ENCODE data around the gene ZDHHC11B. TPM values are rescaled to one million over a fixed set of nuclear protein-coding genes. Genes with fewer than 3 reads are reported as not detected.

ZDHHC11B gene
- total RNA-seq, 1 experiment from 2014 or later = 1.4 TPM

GRCh38 chr5:670396-671270, 113.9 kb downstream of the ZDHHC11B start:
- Histone ChIP-seq H2AK5ac (ENCODE audit: insufficient read length, low read length) (no peak overlapping the region), H3K23me2 (ENCODE audit: insufficient read length, low read depth, low read length, poor library complexity, severe bottlenecking) (no peaks in the 10 kb centered on the region), H4K5ac (ENCODE audit: insufficient read length, low read depth, low read length) (no peak overlapping the region), H3K14ac (ENCODE audit: insufficient read depth, low read length) (no peak overlapping the region), H3K23ac (ENCODE audit: insufficient read length, low read depth, low read length) (no peak overlapping the region), H2BK12ac (ENCODE audit: insufficient read length, low read depth, low read length) (no peak overlapping the region), H2AFZ (ENCODE audit: low read length) (no peak overlapping the region), H3K4ac (ENCODE audit: low read depth, low read length) (no peak overlapping the region), H2BK20ac (ENCODE audit: low read depth, low read length, poor library complexity, severe bottlenecking) (no peak overlapping the region), H3K9ac (ENCODE audit: extremely low read depth, insufficient read length, low read length) (no peak overlapping the region), H3T11ph (ENCODE audit: low read length) (no peak overlapping the region), H2BK120ac (ENCODE audit: low read depth, low read length, poor library complexity, severe bottlenecking) (no peak overlapping the region), H3K79me1 (ENCODE audit: insufficient read depth, low read depth, low read length, poor library complexity, severe bottlenecking) (no peaks in the 10 kb centered on the region), H3K4me2 (ENCODE audit: insufficient read depth, insufficient read length, low read length) (no peak overlapping the region), H3K27me3 (ENCODE audit: insufficient read depth, low read length) (no peaks in the 10 kb centered on the region), H3K4me1 (ENCODE audit: insufficient read depth, low read length) (no peaks in the 10 kb centered on the region), H3K79me2 (ENCODE audit: insufficient read depth, low read length) (no peaks in the 10 kb centered on the region), H3K56ac (ENCODE audit: insufficient read length, low read depth, low read length) (no peak overlapping the region), H3K18ac (ENCODE audit: insufficient read length, low read depth, low read length) (no peak overlapping the region), H3K9me3 (ENCODE audit: control insufficient read depth, low read depth, low read length) (no peaks in the 10 kb centered on the region), H3K27ac (ENCODE audit: insufficient read length, low read depth, low read length) (no peak overlapping the region), H4K20me1 (ENCODE audit: control insufficient read depth, insufficient read depth, insufficient read length) (no peaks in the 10 kb centered on the region), H4K8ac (replicated peaks; ENCODE audit: insufficient read length, low read depth, low read length) (no peak overlapping the region), H2BK5ac (ENCODE audit: insufficient read length, low read length) (no peak overlapping the region), H4K91ac (ENCODE audit: insufficient read length, low read depth, low read length) (no peak overlapping the region), H2BK15ac (ENCODE audit: low read depth, low read length) (no peak overlapping the region)
- no peaks in the 10 kb centered on the region for H3K9me3 Mint-ChIP-seq
- no CpG with 5 or more reads among the region's 33 CpGs for WGBS (ENCODE audit: extremely low coverage, insufficient read length, low lambda C conversion rate)
- H3K27ac Mint-ChIP-seq = no peak overlapping the region
- H3K27me3 Mint-ChIP-seq (ENCODE audit: low read depth) = peaks cover 22% of the 10 kb centered on the region
- DNase-seq = peak; percentile 25
- peaks cover 5 to 9% of the 10 kb centered on the region in 2 experiments for H3K4me1 Mint-ChIP-seq
- TF ChIP-seq, protein P1, sequence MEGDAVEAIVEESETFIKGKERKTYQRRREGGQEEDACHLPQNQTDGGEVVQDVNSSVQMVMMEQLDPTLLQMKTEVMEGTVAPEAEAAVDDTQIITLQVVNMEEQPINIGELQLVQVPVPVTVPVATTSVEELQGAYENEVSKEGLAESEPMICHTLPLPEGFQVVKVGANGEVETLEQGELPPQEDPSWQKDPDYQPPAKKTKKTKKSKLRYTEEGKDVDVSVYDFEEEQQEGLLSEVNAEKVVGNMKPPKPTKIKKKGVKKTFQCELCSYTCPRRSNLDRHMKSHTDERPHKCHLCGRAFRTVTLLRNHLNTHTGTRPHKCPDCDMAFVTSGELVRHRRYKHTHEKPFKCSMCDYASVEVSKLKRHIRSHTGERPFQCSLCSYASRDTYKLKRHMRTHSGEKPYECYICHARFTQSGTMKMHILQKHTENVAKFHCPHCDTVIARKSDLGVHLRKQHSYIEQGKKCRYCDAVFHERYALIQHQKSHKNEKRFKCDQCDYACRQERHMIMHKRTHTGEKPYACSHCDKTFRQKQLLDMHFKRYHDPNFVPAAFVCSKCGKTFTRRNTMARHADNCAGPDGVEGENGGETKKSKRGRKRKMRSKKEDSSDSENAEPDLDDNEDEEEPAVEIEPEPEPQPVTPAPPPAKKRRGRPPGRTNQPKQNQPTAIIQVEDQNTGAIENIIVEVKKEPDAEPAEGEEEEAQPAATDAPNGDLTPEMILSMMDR (conservative IDR thresholded peaks at IDR 0.05) = no peak
- H3K4me3 Mint-ChIP-seq = no peak overlapping the region
- H3K36me3 Mint-ChIP-seq (ENCODE audit: insufficient read depth in 1 of 3, low read depth in 3 of 3) = peaks cover 5 to 12% (median 12%) of the 10 kb centered on the region in 3 experiments; a peak in 6 of 7 replicates
